ENCODE results near the gene CRY2.
"Not testable (repeated sequence)": the region's sequence is repeated elsewhere in the genome, so short reads cannot be mapped to it uniquely, and the experiment has no call there.

Gene CRY2

GRCh38 chr11:45846974-45847910 is at the start of gene CRY2:
Gene CRY2, plus strand, starts transcription at chr11:45847475. Its CDS starts 16 bp downstream, at chr11:45847491.
- DNase-seq (ENCODE audit: low spot score): peak; percentile 97

- peak; percentile 36 for DNase-seq (ENCODE audit: low spot score)
Observed at GRCh38 chr11:45798793-45799441, 48.4 kb upstream of the CRY2 start.

GRCh38 chr11:45799562-45799961 is 47.7 kb upstream of the CRY2 start:
- DNase-seq (ENCODE audit: low spot score): no peak

DNA sequence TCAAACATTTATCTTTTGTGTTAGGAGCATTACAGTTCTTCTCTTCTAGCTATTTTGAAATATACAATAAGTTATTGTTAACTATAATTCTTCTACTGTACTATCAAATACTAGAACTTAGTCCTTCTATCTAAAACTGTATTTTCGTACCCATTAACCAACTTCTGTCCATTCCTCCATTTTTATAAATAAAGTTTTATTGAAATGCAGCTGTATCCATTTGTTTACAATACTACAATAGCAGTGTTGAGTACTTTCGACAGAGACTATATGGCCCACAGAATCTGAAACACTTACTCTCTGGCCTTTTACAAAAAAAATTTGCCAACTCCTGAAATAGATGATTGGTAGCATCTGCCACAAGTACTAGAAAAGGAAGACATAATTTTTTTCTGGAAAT is 47.0 kb upstream of the CRY2 start:
- DNase-seq (ENCODE audit: low spot score): no peak

- no peak for DNase-seq (ENCODE audit: low spot score)
Observed at GRCh38 chr11:45801723-45802315, 45.5 kb upstream of the CRY2 start.

- DNase-seq (ENCODE audit: low spot score): no peak
Observed at GRCh38 chr11:45802531-45803317, 44.6 kb upstream of the CRY2 start.

GRCh38 chr11:45803971-45804760 is 43.1 kb upstream of the CRY2 start:
- DNase-seq (ENCODE audit: low spot score): peak; percentile 58

DNA sequence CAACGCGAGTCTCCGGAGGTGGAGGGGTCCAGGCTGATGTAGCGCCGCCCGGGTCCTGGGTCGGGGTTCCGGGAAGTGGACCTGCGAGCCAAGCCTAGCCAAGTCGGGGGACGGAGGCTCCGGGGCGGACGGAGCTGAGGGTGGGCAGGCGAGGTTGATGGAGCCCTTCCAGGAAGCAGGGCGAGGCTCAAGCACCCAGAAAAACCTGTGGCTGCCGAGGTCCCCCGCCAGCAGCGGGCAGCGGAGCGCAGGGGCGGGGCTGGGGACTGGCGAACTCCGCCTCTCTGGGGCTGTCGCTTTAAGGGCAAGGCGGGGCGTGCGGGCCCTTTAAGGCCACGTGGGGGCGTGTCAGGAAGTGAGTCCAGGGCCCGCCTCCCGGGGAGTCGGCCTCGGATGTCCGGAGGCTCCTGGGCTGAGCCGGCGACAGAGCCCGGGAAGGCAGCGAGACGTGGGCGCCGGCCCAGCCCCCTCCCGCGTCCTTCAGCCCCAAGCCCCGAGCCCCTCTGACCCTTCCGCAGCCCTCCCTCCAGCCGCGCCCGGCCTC is 42.4 kb upstream of the CRY2 start, which contains the start of gene SLC35C1:
TSS of gene SLC35C1 (plus strand) at position 389 of the 544 bp plus-strand sequence. CDS start 653 bp downstream, outside the sequence.
- DNase-seq (ENCODE audit: low spot score): peak; percentile 94

DNA sequence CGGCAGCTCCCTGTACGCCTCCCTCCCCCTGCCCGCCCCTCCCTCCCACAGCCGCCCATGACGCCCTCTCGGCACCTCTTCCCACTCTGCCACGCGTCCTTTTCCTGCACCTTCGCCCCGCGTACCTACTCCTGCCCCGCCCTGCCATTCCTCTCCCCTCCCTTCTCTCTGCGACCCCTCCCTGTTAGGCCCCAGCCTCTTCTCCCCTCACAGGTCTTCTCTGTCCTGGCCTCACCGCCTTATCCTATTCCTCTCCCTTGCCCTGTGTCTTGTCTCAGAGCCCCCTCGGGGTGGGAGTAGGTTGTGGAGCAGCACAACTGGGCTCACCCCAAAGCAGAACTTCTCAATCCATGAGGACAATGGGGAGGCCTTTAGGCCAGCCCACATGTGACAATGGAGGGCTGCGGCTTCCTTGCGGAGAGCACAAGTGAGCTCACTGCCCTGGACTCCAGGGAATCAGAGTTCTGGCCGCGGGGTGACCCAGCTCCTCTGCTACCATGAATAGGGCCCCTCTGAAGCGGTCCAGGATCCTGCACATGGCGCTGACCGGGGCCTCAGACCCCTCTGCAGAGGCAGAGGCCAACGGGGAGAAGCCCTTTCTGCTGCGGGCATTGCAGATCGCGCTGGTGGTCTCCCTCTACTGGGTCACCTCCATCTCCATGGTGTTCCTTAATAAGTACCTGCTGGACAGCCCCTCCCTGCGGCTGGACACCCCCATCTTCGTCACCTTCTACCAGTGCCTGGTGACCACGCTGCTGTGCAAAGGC is 41.8 kb upstream of the CRY2 start:
- peak; percentile 39 for DNase-seq (ENCODE audit: low spot score)

GRCh38 chr11:45806072-45806933 is 41.0 kb upstream of the CRY2 start:
- no peak for DNase-seq (ENCODE audit: low spot score)

DNA sequence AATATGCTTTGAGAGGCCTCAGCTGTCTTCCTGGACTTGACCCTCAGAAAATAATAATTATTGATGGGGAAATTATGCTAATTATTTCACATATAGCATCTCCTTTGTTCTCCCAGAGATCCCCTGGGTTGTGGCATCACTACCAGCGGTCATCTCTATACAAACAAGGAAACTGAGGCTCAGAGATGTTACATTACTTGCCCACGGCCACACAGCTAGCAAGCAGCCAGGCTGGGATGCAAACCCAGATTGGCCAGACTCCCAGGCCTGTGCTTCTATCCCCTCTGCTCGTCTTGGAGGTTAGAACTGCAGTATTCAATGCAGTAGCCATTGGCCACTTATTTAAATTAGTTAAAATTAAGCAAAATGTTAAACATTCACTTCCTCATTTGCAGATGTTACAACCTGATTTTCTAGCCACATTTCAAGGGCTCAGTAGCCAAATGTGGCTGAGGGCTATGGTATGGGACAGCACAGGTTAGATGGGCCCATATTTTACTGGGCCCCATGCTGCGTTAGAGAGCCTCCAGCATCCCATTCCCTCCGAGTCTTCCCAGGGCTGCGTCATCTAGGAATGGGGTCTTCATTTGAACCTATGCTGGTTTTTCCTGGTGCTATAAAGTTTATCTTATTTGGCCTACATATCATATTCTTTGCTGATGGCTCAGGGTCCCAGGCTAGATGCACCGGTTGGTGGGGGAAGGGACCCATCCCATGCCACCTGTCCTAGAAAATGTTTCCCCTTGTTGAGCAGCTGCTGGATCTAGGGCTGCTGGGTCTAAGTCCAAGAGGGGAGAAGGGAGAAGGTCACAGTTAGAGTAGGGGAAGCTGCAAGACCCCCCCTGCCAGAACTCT is 40.1 kb upstream of the CRY2 start:
- DNase-seq (ENCODE audit: low spot score): no peak

DNA sequence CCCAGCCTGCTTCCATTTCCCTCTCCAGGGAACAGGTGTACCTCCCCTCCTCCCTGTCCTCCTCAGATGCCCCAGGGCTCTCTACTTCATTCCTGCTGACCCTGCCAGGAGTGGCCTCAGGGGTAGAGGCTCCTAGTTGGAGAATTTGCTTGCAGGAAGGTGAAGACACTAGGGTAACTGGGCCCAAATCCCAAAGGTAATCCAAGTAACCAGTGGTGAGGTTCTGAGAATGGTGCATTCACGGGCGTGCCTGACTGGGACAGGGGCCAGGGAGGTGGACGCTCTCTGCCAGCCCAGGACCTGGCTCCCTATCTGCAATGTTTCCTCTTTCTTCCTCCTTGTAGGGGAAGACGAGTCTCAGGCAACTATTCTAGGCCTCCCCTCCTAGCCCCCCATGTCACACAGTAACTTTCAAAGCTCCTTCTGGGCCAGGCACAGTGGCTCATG is 39.5 kb upstream of the CRY2 start:
- DNase-seq (ENCODE audit: low spot score): no peak

GRCh38 chr11:45808427-45808826 is 38.8 kb upstream of the CRY2 start:
- not testable (repeated sequence) for DNase-seq (ENCODE audit: low spot score)

- DNase-seq (ENCODE audit: low spot score): no peak
Observed at GRCh38 chr11:45809456-45810395, 37.5 kb upstream of the CRY2 start.

DNA sequence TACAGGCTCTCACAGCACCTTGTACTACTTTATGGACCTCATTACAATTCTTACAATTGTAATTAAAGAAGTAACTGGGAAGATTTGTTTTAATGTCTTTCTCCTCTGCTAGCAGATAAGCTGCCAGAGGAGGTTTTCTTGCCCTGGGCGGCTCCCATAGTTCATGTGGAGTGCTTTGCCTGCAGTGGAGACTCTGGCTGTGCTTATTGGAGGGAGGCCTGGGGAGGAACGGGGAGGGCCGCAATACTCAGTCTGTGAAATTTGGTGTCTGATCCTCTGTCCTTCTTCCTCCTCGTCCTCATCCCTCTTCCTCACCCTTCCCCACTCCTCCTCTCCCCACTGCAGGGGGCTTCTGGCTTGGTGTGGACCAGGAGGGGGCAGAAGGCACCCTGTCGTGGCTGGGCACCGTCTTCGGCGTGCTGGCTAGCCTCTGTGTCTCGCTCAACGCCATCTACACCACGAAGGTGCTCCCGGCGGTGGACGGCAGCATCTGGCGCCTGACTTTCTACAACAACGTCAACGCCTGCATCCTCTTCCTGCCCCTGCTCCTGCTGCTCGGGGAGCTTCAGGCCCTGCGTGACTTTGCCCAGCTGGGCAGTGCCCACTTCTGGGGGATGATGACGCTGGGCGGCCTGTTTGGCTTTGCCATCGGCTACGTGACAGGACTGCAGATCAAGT is 36.7 kb upstream of the CRY2 start:
- DNase-seq (ENCODE audit: low spot score): no peak

- no peak for DNase-seq (ENCODE audit: low spot score)
Observed at GRCh38 chr11:45811109-45811435, 36.2 kb upstream of the CRY2 start.

Measured in HuH-7 (cell line).